Neural crest cell (in vitro differentiated cells): ENCODE measurements around the gene SIVA1. TPM values are rescaled to one million over a fixed set of nuclear protein-coding genes. Genes with fewer than 3 reads are reported as not detected.

ENCODE experiments used
- DNase-seq: peaks from one replicate; pipeline ENCODE4 v3.0.0; 2021; ENCODE audit warnings: low read depth, mixed read lengths, low spot score
- H3K27ac Mint-ChIP-seq: one replicate; pipeline ENCODE4 v1.8.0; 2021; ENCODE audit warnings: mild to moderate bottlenecking, mixed read lengths; ENCODE audit not compliant: unreplicated experiment
- H3K27me3 Mint-ChIP-seq: 2 replicates; pipeline ENCODE4 v1.8.0; 2021; ENCODE audit warnings: low read depth, mild to moderate bottlenecking, mixed read lengths
- H3K36me3 Mint-ChIP-seq: 2 replicates; pipeline ENCODE4 v1.8.0; 2021; ENCODE audit warnings: low read depth, mild to moderate bottlenecking, mixed read lengths
- H3K4me1 Mint-ChIP-seq: 2 replicates; pipeline ENCODE4 v1.8.0; 2021; ENCODE audit warnings: mixed read lengths
- H3K4me3 Mint-ChIP-seq: one replicate; pipeline ENCODE4 v1.8.0; 2021; ENCODE audit warnings: mild to moderate bottlenecking, mixed read lengths
- H3K9me3 Mint-ChIP-seq: 2 replicates; pipeline ENCODE4 v1.8.0; 2021; ENCODE audit warnings: mixed read lengths
- total RNA-seq: library from RNA; stranded (reverse); gene quantifications from 2 replicates; pipeline ENCODE4 v1.2.1, GENCODE V29; 2021
- TF ChIP-seq, protein P1 (sequence below): fragments of 200-600 bp; sonication (generic); conservative IDR thresholded peaks from 2 replicates; pipeline ENCODE4 v1.5.0; 2021; ENCODE audit warnings: antibody characterized with exemption, mild to moderate bottlenecking

Gene SIVA1
- total RNA-seq, 1 donor from 2014 or later, result 121 TPM

DNA sequence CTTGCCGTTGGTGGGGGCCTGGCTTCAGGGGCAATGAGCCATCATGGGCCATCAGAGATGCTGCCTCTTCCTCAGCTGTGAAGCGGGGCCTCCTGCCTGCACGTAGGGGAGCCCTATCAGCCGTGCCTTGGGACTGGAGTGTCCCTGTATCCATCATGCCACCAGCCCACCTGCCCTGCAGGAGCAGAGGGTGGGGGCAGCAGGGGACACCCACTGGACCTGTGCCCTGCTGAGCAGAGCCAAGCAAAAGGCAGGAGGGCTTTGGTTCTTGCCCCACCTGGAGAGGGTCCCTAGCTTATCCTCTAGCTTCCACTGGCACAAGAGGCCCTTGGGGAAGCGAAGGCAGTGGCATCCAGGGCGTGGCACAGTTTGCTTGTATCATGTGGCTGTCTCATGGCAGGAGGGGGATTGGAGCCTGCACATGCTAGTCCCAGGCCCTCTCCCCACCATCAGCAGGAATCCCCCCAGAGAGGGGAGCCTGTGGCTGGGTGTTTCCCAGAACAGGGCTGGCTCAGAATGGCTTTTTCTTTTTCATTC is 18.8 kb upstream of the SIVA1 start:
- Mint-ChIP-seq H3K27ac (no peak overlapping the region), H3K4me3 (no peak overlapping the region), H3K36me3 (no peaks in the 10 kb centered on the region), H3K9me3 (no peaks in the 10 kb centered on the region), H3K27me3 (no peaks in the 10 kb centered on the region), H3K4me1 (peaks cover 6% of the 10 kb centered on the region)
- TF ChIP-seq, protein P1, sequence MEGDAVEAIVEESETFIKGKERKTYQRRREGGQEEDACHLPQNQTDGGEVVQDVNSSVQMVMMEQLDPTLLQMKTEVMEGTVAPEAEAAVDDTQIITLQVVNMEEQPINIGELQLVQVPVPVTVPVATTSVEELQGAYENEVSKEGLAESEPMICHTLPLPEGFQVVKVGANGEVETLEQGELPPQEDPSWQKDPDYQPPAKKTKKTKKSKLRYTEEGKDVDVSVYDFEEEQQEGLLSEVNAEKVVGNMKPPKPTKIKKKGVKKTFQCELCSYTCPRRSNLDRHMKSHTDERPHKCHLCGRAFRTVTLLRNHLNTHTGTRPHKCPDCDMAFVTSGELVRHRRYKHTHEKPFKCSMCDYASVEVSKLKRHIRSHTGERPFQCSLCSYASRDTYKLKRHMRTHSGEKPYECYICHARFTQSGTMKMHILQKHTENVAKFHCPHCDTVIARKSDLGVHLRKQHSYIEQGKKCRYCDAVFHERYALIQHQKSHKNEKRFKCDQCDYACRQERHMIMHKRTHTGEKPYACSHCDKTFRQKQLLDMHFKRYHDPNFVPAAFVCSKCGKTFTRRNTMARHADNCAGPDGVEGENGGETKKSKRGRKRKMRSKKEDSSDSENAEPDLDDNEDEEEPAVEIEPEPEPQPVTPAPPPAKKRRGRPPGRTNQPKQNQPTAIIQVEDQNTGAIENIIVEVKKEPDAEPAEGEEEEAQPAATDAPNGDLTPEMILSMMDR, result no peak
- no peak for DNase-seq

DNA sequence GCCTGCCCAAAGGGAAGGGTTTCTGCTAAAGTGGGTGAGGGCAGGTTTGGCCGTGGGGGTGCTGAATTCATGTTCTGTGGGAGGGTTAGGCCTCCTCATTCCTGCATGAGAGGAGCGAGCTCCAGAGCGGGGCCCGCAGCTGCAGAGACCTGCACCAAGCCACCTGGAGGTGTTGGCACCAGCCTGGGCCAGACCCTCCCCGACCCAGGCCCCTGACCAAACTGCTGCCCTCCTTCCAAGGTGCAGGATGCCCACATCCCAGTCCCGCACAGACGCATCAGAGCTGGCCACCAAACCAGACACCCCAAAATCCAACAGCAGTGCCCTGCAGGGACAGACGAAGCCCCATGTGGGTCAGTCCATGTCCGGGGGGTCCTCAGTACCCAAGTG is 18.4 kb upstream of the SIVA1 start:
- no peaks in the 10 kb centered on the region for H3K27me3 Mint-ChIP-seq
- TF ChIP-seq, protein P1, result no peak
- H3K4me3 Mint-ChIP-seq, result no peak overlapping the region
- H3K27ac Mint-ChIP-seq, result no peak overlapping the region
- H3K9me3 Mint-ChIP-seq, result no peaks in the 10 kb centered on the region
- peaks cover 6% of the 10 kb centered on the region for H3K4me1 Mint-ChIP-seq
- no peaks in the 10 kb centered on the region for H3K36me3 Mint-ChIP-seq
- DNase-seq, result no peak

DNA sequence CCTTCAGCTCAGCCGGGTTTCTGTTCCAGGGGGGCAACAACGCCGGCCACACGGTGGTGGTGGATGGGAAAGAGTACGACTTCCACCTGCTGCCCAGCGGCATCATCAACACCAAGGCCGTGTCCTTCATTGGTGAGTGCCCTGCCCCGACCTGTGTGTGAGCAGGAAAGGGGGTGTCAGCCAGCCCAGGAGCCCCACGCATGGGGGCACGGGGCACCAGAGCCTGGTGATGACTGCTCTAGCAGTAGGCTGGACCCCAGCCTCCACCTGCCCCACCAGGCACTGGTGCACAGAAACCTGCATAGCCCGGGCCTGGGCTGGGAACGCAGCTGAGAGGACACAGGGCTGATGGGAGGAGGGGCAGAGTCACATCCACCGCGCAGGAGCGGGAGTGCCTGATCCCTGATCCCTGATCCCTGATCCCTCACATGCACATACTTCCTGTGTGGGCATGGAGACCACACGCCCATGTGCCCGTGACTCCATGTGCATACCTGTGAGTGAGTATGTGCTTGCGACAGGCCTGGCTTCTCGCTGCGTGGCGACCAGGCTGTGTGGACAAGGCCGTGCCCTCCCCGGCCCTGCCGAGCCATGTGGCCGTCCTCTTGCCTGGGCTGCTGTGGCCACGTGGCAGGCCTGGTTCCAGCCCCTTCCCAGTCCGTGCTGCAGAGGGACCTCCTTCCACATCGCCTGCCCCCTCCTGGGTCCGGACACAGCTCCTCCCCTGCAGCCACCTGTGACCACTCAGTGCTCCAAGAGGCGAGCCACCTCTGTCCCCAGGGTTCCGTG is 17.8 kb upstream of the SIVA1 start:
- H3K27ac Mint-ChIP-seq, result no peak overlapping the region
- H3K9me3 Mint-ChIP-seq, result no peaks in the 10 kb centered on the region
- no peaks in the 10 kb centered on the region for H3K36me3 Mint-ChIP-seq
- TF ChIP-seq, protein P1, result no peak
- H3K4me1 Mint-ChIP-seq, result peaks cover 6% of the 10 kb centered on the region
- no peaks in the 10 kb centered on the region for H3K27me3 Mint-ChIP-seq
- DNase-seq, result no peak
- H3K4me3 Mint-ChIP-seq, result no peak overlapping the region

DNA sequence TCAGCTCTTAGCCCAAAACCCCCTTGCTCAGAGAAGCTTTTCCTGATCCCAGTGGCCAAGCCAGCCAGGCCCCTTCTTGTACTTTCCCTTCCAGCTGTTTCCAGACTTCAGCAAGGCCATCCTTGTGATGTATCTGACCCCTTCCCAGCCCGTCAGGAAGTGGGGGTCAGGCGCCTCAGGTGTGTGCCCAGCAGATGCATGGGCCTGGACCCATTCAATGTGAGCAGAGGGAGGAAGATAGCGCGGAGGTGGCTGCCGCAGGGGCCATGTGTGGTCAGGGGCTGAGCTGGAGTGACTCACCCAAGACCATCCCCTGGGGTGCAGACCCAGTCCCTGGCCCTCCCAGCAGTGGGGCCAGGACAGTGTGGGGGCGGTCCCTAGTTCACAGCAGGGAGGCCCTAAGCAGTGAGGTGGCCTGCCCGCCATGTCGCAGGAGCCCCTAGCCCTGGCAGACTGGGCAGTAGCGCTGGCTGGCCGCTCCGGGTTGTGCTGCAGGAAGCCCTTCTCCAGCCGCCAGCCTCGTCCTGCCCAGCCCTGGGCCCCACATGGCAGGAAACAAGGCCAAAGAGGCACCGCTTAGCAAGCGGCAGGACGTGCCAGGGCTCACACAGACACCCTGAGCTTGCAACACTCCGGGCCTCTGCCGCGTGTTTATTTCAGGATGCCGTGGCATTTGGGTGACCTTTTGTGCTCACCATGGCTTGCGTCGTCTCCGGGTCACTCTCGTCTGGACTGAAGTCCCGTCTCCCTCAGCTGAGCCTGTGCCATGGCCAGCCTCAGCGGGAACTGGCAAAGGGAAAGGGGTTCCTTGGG is 16.9 kb upstream of the SIVA1 start:
- no peak for DNase-seq
- H3K36me3 Mint-ChIP-seq, result no peaks in the 10 kb centered on the region
- H3K27me3 Mint-ChIP-seq, result no peaks in the 10 kb centered on the region
- peak overlapping the region; percentile 27 for H3K27ac Mint-ChIP-seq
- TF ChIP-seq, protein P1, result no peak
- H3K4me3 Mint-ChIP-seq, result no peak overlapping the region
- no peaks in the 10 kb centered on the region for H3K9me3 Mint-ChIP-seq
- H3K4me1 Mint-ChIP-seq, result peaks cover 6% of the 10 kb centered on the region

DNA sequence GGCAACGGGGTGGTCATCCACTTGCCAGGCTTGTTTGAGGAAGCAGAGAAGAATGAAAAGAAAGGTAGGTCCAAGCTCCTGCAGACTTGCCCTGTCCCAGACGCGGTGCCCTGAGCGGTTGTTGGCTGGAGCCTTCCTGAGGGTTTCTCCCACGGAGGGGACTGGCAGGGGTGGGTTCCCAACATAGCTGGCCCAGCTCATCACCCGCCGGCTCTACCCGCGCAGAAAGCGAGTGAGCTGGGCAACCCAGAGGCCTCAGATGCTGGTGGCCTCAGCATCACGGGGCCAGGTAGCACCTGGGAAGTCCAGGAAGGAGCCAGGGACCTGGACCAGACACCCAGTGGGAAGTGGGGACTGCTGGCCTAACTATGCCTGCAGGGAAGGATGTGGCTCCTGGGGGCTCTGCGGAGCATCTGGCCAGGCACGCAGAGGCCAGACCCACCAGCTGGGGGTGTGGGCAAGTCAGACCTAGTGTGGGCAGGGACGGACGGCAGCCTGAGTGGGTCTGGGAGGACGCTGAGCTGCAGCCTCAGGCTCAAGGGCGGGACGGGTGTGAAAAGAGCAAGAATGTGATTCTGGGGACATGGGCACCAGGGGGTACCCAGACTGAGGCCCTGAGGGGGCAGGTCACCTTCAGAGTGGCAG is 14.4 kb upstream of the SIVA1 start:
- H3K27me3 Mint-ChIP-seq, result no peaks in the 10 kb centered on the region
- H3K9me3 Mint-ChIP-seq, result no peaks in the 10 kb centered on the region
- H3K27ac Mint-ChIP-seq, result no peak overlapping the region
- DNase-seq, result no peak
- H3K4me1 Mint-ChIP-seq, result peaks cover 16% of the 10 kb centered on the region
- H3K4me3 Mint-ChIP-seq, result no peak overlapping the region
- H3K36me3 Mint-ChIP-seq, result no peaks in the 10 kb centered on the region
- TF ChIP-seq, protein P1, result no peak
